ACHN (cell line): Measurements from ENCODE around the gene MACO1.
A peak's percentile ranks its signal among the peaks of the same experiment; 100 is the strongest.

Experiments
- DNase-seq: peaks from one replicate; pipeline ENCODE4 v3.0.0-alpha.2; 2015
- in situ Hi-C: cut with HindIII; loops from 2 replicates; pipeline ENCODE4 v1.10.0; 2017; ENCODE audit warnings: low sequenced_read_pairs, low pct_ligation_motif_present, low pct_unique_long_range_greater_than_20kb

The MACO1 gene

DNA sequence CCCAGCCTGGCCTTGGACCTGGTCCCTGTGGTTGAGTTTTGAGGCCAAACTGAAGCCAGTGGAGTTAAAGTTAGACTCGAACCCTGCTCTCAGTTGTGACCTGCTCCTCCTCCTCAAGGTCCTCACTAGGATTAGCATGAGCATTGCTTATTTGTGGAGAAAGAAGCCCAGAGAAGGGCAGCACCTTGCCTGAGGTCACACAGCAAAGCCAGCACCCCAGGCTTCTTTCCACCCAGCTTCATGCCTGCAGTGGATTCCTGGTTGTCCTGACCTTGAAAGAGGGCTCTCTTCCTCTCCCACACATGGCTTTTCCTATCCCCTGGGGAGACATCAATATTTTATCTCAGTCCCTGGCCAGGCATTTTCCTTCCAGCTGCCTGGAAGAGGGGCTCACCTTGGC lies 115.5 kb downstream of the MACO1 start:
- DNase-seq, result no peak
- in situ Hi-C loops, result no loop called here

GRCh38 chr1:25548601-25549000 lies 117.9 kb downstream of the MACO1 start:
- in situ Hi-C loops, result no loop called here
- DNase-seq, result no peak

- in situ Hi-C loops, result no loop called here
- peak; percentile 87 for DNase-seq
Observed at GRCh38 chr1:25549273-25550154, 118.8 kb downstream of the MACO1 start.
